Keratinocyte (primary cell): ENCODE measurements around the gene CUX1. TPM values are rescaled to one million over a fixed set of nuclear protein-coding genes. Genes with fewer than 3 reads are reported as not detected.

Experiments
- DNase-seq: peaks from one replicate; pipeline ENCODE4 v3.0.0-alpha.2; 2011; ENCODE audit warnings: low read depth, missing footprints, low spot score
- FAIRE-seq: peaks from 2 replicates; lab custom pipeline; 2011; peaks lifted over from hg19 to GRCh38; lab: Jason Lieb, UNC
- H2AFZ ChIP-seq: 2 replicates; pipeline ENCODE4 v1.6.0; 2012; ENCODE audit warnings: low read length, control low read depth, inconsistent platforms; ENCODE audit not compliant: control insufficient read depth
- H3K27ac ChIP-seq: 2 replicates; pipeline ENCODE4 v1.5.1; 2011; ENCODE audit warnings: low read length; ENCODE audit not compliant: control insufficient read depth, insufficient read depth
- H3K27me3 ChIP-seq: 3 replicates; pipeline ENCODE4 v1.6.0; 2011; ENCODE audit warnings: low read length; ENCODE audit not compliant: control insufficient read depth, insufficient read depth; ENCODE audit errors: extremely low read depth
- H3K36me3 ChIP-seq, 2 experiments: 2 replicates in 1 of 2; 3 replicates in 1 of 2; pipeline ENCODE4 v1.5.1; 2011; ENCODE audit warnings: low read length in 2 of 2, mild to moderate bottlenecking in 1 of 2; ENCODE audit not compliant: control insufficient read depth in 2 of 2, insufficient read depth in 2 of 2; ENCODE audit errors: extremely low read depth in 1 of 2
- H3K4me1 ChIP-seq: 3 replicates; pipeline ENCODE4 v1.5.1; 2011; ENCODE audit warnings: low read length; ENCODE audit not compliant: control insufficient read depth, insufficient read depth; ENCODE audit errors: extremely low read depth
- H3K4me2 ChIP-seq: 3 replicates; pipeline ENCODE4 v1.6.0; 2011; ENCODE audit warnings: low read depth, low read length; ENCODE audit not compliant: control insufficient read depth, insufficient read depth; ENCODE audit errors: extremely low read depth
- H3K4me3 ChIP-seq, 3 experiments: fragments of 200-600 bp in 1 of 3; sonication (generic) in 1 of 3; 2 replicates in 2 of 3; 3 replicates in 1 of 3; pipeline ENCODE4 v1.5.1; 2011 to 2016; ENCODE audit warnings: low read length in 3 of 3, mild to moderate bottlenecking in 3 of 3, control low read depth in 2 of 3, inconsistent platforms in 1 of 3, low read depth in 1 of 3, mixed read lengths in 1 of 3, mixed run types in 1 of 3, moderate library complexity in 1 of 3; ENCODE audit not compliant: control insufficient read depth in 2 of 3, insufficient read depth in 2 of 3; ENCODE audit errors: extremely low read depth in 1 of 3
- H3K79me2 ChIP-seq: 2 replicates; pipeline ENCODE4 v1.6.0; 2012; ENCODE audit warnings: low read length; ENCODE audit not compliant: control insufficient read depth, insufficient read depth
- H3K9ac ChIP-seq: 3 replicates; pipeline ENCODE4 v1.6.0; 2011; ENCODE audit warnings: low read length; ENCODE audit not compliant: control insufficient read depth, insufficient read depth; ENCODE audit errors: extremely low read depth
- H3K9me1 ChIP-seq: 3 replicates; pipeline ENCODE4 v1.6.0; 2011; ENCODE audit warnings: low read length; ENCODE audit not compliant: control insufficient read depth, insufficient read depth; ENCODE audit errors: extremely low read depth
- H3K9me3 ChIP-seq: 2 replicates; pipeline ENCODE4 v1.5.1; 2012; ENCODE audit warnings: low read depth, low read length; ENCODE audit not compliant: control insufficient read depth
- H4K20me1 ChIP-seq: 3 replicates; pipeline ENCODE4 v1.6.0; 2011; ENCODE audit warnings: low read length; ENCODE audit not compliant: control insufficient read depth, insufficient read depth; ENCODE audit errors: extremely low read depth
- CTCF ChIP-seq, 3 experiments: IDR thresholded peaks in 1 of 3; conservative IDR thresholded peaks in 1 of 3; optimal IDR thresholded peaks in 1 of 3; 2 replicates in 2 of 3; 3 replicates in 1 of 3; pipeline versions ENCODE3 to v1.5.1; 2011; ENCODE audit warnings: low read length in 3 of 3, mild to moderate bottlenecking in 3 of 3, moderate library complexity in 2 of 3, control low read depth in 1 of 3, inconsistent platforms in 1 of 3; ENCODE audit not compliant: insufficient read depth in 2 of 3; ENCODE audit errors: extremely low read depth in 1 of 3
- EZH2 ChIP-seq: IDR thresholded peaks from one replicate; pipeline ENCODE4 v1.6.1; 2012; ENCODE audit warnings: inconsistent platforms, mild to moderate bottlenecking, low read length, moderate library complexity
- dilution Hi-C: fragments of 300-500 bp; cut with MboI; formaldehyde crosslinking; loops from one replicate; pipeline ENCODE4 v1.7.0; 2020; ENCODE audit warnings: low sequenced_read_pairs; ENCODE audit not compliant: extremely low pct_ligation_motif_present
- polyA plus RNA-seq, 5 experiments: library from polyadenylated mRNA; depleted of rRNA in 3 of 5; stranded (reverse) in 3 of 5; stranded (forward) in 1 of 5; unstranded in 1 of 5; fragments of >200 nt; gene quantifications; 1 replicate in 1 of 5; 2 replicates in 3 of 5; 3 replicates in 1 of 5; pipeline versions ENCODE4 v1.2.1 to v1.2.3, GENCODE V29; 2011 to 2012; ENCODE audit warnings: missing spikeins in 2 of 5, low read depth in 1 of 5, low replicate concordance in 1 of 5

The CUX1 gene
- polyA plus RNA-seq, 1 donor (not counting 4 experiments of a cell fraction or from before 2014, with no cell fraction given): 18.3 TPM

- H3K79me2 ChIP-seq: peaks cover 2% of the 10 kb centered on the region
- H3K9me1 ChIP-seq: no peaks in the 10 kb centered on the region
- no peak overlapping the region for H3K27ac ChIP-seq
- H3K9ac ChIP-seq: no peak overlapping the region
- H4K20me1 ChIP-seq: peaks cover 3% of the 10 kb centered on the region
- no peak for TF ChIP-seq CTCF (optimal IDR thresholded peaks at IDR 0.05 in 1 of 3, IDR thresholded peaks at IDR 0.05 in 1 of 3, conservative IDR thresholded peaks at IDR 0.05 in 1 of 3; ENCODE audit: extremely low read depth in 1 of 3, insufficient read depth in 2 of 3, low read length in 3 of 3)
- TF ChIP-seq EZH2: no peak
- no peaks in the 10 kb centered on the region for H3K27me3 ChIP-seq
- no peaks in the 10 kb centered on the region for H3K4me1 ChIP-seq
- H3K4me3 ChIP-seq: no peak overlapping the region
- no peak overlapping the region for H3K4me2 ChIP-seq
- peaks cover 0 to 2% of the 10 kb centered on the region in 2 experiments for H3K36me3 ChIP-seq
- no peak for DNase-seq
- dilution Hi-C loops: no loop called here
- no peaks in the 10 kb centered on the region for H3K9me3 ChIP-seq
- FAIRE-seq: no peak
- H2AFZ ChIP-seq: no peak overlapping the region
Measured at GRCh38 chr7:101961811-101962210, 144.4 kb downstream of the CUX1 start.

GRCh38 chr7:101963693-101964092 lies 146.3 kb downstream of the CUX1 start:
- Histone ChIP-seq H3K79me2 (peaks cover 2% of the 10 kb centered on the region), H3K9ac (no peak overlapping the region), H3K9me1 (no peaks in the 10 kb centered on the region), H3K4me2 (no peak overlapping the region), H3K4me1 (no peaks in the 10 kb centered on the region), H3K9me3 (no peaks in the 10 kb centered on the region), H3K27ac (no peak overlapping the region), H4K20me1 (peaks cover 3% of the 10 kb centered on the region), H3K4me3 (no peak overlapping the region), H2AFZ (no peak overlapping the region), H3K27me3 (no peaks in the 10 kb centered on the region), H3K36me3 (peaks cover 0 to 2% of the 10 kb centered on the region in 2 experiments)
- DNase-seq (no peak), FAIRE-seq (no peak)
- dilution Hi-C loops: no loop called here
- TF ChIP-seq CTCF (optimal IDR thresholded peaks at IDR 0.05 in 1 of 3, IDR thresholded peaks at IDR 0.05 in 1 of 3, conservative IDR thresholded peaks at IDR 0.05 in 1 of 3; ENCODE audit: extremely low read depth in 1 of 3, insufficient read depth in 2 of 3, low read length in 3 of 3) (no peak), EZH2 (no peak)
